HG02759 (cell line): ENCODE results near the gene ACAP3.

Source experiments
- ATAC-seq: cut with Tn5 transposase; IDR thresholded peaks from one replicate; pipeline ENCODE4 v1.9.1; 2021; ENCODE audit warnings: mild to moderate bottlenecking, moderate library complexity; ENCODE audit not compliant: unreplicated experiment

Gene ACAP3

GRCh38 chr1:1307923-1308755, at the start of gene ACAP3, which contains the start of gene PUSL1:
Gene ACAP3, minus strand, starts transcription at chr1:1307930. Its CDS starts 115 bp downstream, at chr1:1307815.
Gene PUSL1, plus strand, starts transcription at chr1:1308597. Its CDS starts 47 bp downstream, at chr1:1308644.
- ATAC-seq, result peak; percentile 69

- no peak for ATAC-seq
Observed at GRCh38 chr1:1356796-1357401, 49.2 kb upstream of the ACAP3 start.

- ATAC-seq, result no peak
Observed at GRCh38 chr1:1356166-1356795, 48.6 kb upstream of the ACAP3 start.

GRCh38 chr1:1355416-1355815, 47.7 kb upstream of the ACAP3 start:
- ATAC-seq, result no peak

- no peak for ATAC-seq
Observed at GRCh38 chr1:1354271-1355247, 46.8 kb upstream of the ACAP3 start.

- no peak for ATAC-seq
Observed at GRCh38 chr1:1353389-1354151, 45.8 kb upstream of the ACAP3 start.

- no peak for ATAC-seq
Observed at GRCh38 chr1:1352786-1353388, 45.2 kb upstream of the ACAP3 start.

- no peak for ATAC-seq
Observed at GRCh38 chr1:1351511-1352427, 44.0 kb upstream of the ACAP3 start.

GRCh38 chr1:1349256-1350012, 41.7 kb upstream of the ACAP3 start, which contains the start of gene DVL1:
Gene DVL1, minus strand, starts transcription at chr1:1349418. Its CDS starts 353 bp downstream, at chr1:1349065.
- peak; percentile 72 for ATAC-seq

- peak; percentile 40 for ATAC-seq
Observed at GRCh38 chr1:1348420-1349255, 40.9 kb upstream of the ACAP3 start.

- no peak for ATAC-seq
Observed at GRCh38 chr1:1347663-1348419, 40.1 kb upstream of the ACAP3 start.

GRCh38 chr1:1347026-1347595, 39.4 kb upstream of the ACAP3 start:
- no peak for ATAC-seq

GRCh38 chr1:1346501-1346890, 38.8 kb upstream of the ACAP3 start:
- ATAC-seq, result no peak

- no peak for ATAC-seq
Observed at GRCh38 chr1:1345860-1346500, 38.2 kb upstream of the ACAP3 start.

- no peak for ATAC-seq
Observed at GRCh38 chr1:1345384-1345783, 37.7 kb upstream of the ACAP3 start.
